Measurements from ENCODE around the gene HSD11B2. TPM values are rescaled to one million over a fixed set of nuclear protein-coding genes. Genes with fewer than 3 reads are reported as not detected.

Gene HSD11B2
- total and polyA plus RNA-seq, 2 of the 4 experiments (the other 2 are of a cell fraction): 0.26 TPM; not detected in 1

- intact Hi-C loops (cut with micrococcal nuclease): no loop called here
- no peak overlapping the region for H2BK15ac ChIP-seq (ENCODE audit: low read depth, low read length)
- H3K9me1 ChIP-seq (ENCODE audit: insufficient read depth, low read length): peaks cover 11% of the 10 kb centered on the region; the same call in 1 of the 2 replicates
- no peaks in the 10 kb centered on the region for H3K9me3 ChIP-seq (ENCODE audit: control insufficient read depth, insufficient read depth, low read length)
- H2BK20ac ChIP-seq (ENCODE audit: low read depth, low read length): no peak overlapping the region
- DNase-seq: no peak
- peaks cover 32% of the 10 kb centered on the region for H3K4me1 ChIP-seq (ENCODE audit: control insufficient read depth, insufficient read depth, low read length)
- TF ChIP-seq CTCF (conservative IDR thresholded peaks at IDR 0.05; ENCODE audit: low read depth, low read length): no peak
- no peak for TF ChIP-seq NFE2L2 (IDR thresholded peaks at IDR 0.05; ENCODE audit: low read depth, low read length)
- no peak for TF ChIP-seq MAFK (IDR thresholded peaks at IDR 0.05; ENCODE audit: low read depth, low read length)
- no peak for TF ChIP-seq MAZ (IDR thresholded peaks at IDR 0.05; ENCODE audit: borderline replicate concordance, low read depth, low read length)
- no peak for TF ChIP-seq USF2 (IDR thresholded peaks at IDR 0.05; ENCODE audit: low read depth, low read length)
- no peak for TF ChIP-seq CHD1 (IDR thresholded peaks at IDR 0.05; ENCODE audit: low read depth, low read length)
- TF ChIP-seq, protein P1, sequence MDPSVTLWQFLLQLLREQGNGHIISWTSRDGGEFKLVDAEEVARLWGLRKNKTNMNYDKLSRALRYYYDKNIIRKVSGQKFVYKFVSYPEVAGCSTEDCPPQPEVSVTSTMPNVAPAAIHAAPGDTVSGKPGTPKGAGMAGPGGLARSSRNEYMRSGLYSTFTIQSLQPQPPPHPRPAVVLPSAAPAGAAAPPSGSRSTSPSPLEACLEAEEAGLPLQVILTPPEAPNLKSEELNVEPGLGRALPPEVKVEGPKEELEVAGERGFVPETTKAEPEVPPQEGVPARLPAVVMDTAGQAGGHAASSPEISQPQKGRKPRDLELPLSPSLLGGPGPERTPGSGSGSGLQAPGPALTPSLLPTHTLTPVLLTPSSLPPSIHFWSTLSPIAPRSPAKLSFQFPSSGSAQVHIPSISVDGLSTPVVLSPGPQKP (IDR thresholded peaks at IDR 0.05; ENCODE audit: borderline replicate concordance, low read depth, low read length): no peak
- TF ChIP-seq POLR2A (IDR thresholded peaks at IDR 0.05; ENCODE audit: low read depth, low read length): no peak
- TF ChIP-seq FOS (IDR thresholded peaks at IDR 0.05; ENCODE audit: low read depth, low read length): no peak
- TF ChIP-seq BHLHE40 (IDR thresholded peaks at IDR 0.05; ENCODE audit: low read depth, low read length): no peak
- no peak for TF ChIP-seq MXI1 (IDR thresholded peaks at IDR 0.05; ENCODE audit: borderline replicate concordance, low read depth, low read length)
- TF ChIP-seq SMC3 (IDR thresholded peaks at IDR 0.05; ENCODE audit: low read depth, low read length): no peak
- TF ChIP-seq CEBPB (IDR thresholded peaks at IDR 0.05; ENCODE audit: low read depth, low read length): no peak
- TF ChIP-seq RAD21 (IDR thresholded peaks at IDR 0.05; ENCODE audit: low read length): no peak
- TF ChIP-seq RCOR1 (IDR thresholded peaks at IDR 0.05; ENCODE audit: insufficient replicate concordance, low read length): no peak
- no peak for TF ChIP-seq RFX5 (IDR thresholded peaks at IDR 0.05; ENCODE audit: low read depth, low read length)
- H3K14ac ChIP-seq (replicated peaks; ENCODE audit: low read depth, low read length): no peak overlapping the region
- H4K5ac ChIP-seq (ENCODE audit: low read depth, low read length): no peak overlapping the region
- H4K8ac ChIP-seq (ENCODE audit: low read depth in 2 of 2, low read length in 2 of 2): no peak overlapping the region
- H3K18ac ChIP-seq (ENCODE audit: low read depth, low read length): no peak overlapping the region
- H3K4ac ChIP-seq (ENCODE audit: low read depth, low read length): no peak overlapping the region
- H3K27me3 ChIP-seq (ENCODE audit: control insufficient read depth, insufficient read depth, low read length): no peaks in the 10 kb centered on the region
- no peak overlapping the region for H3K9ac ChIP-seq (ENCODE audit: low read depth, low read length)
- BruUV-seq (replicated peaks): no TSS peak
- no peak overlapping the region for H2AFZ ChIP-seq (replicated peaks; ENCODE audit: low read length, poor library complexity)
- ATAC-seq (ENCODE audit: low read depth): no peak
- 50% methylated on average over 2 of the region's 2 CpGs; no CpG with 5 or more reads in 1 of the 2 experiments for WGBS, 2 experiments (ENCODE audit: extremely low coverage in 2 of 2, insufficient read length in 1 of 2)
- H3K56ac ChIP-seq (ENCODE audit: extremely low read depth, insufficient read depth, low read length): no peak overlapping the region
- H3K23ac ChIP-seq (ENCODE audit: low read depth, low read length): no peak overlapping the region
- in situ Hi-C loops (cut with MboI; ENCODE audit: low sequenced_read_pairs): no loop called here
- no peak overlapping the region for H4K91ac ChIP-seq (ENCODE audit: insufficient read depth, low read depth, low read length)
- peaks cover 18% of the 10 kb centered on the region; the same call in 1 of the 2 replicates for H3K36me3 ChIP-seq (ENCODE audit: control insufficient read depth, insufficient read depth, low read length)
- no peak overlapping the region for H2AK9ac ChIP-seq (replicated peaks; ENCODE audit: low read depth, low read length, poor library complexity)
- H2AK5ac ChIP-seq (ENCODE audit: low read depth, low read length): no peak overlapping the region
- ChIA-PET POLR2A (ENCODE audit: unreplicated experiment) (no interaction called here), CTCF (no interaction called here)
- no peak overlapping the region for H2BK120ac ChIP-seq (ENCODE audit: low read depth, low read length)
- peaks cover 62% of the 10 kb centered on the region for H4K20me1 ChIP-seq (ENCODE audit: insufficient read depth, low read length)
- no peak overlapping the region for H3K27ac ChIP-seq (ENCODE audit: insufficient read depth, low read length)
- H3K4me3 ChIP-seq (ENCODE audit: insufficient read depth, low read depth, low read length): no peak overlapping the region
- no peak overlapping the region for H2BK5ac ChIP-seq (ENCODE audit: low read depth, low read length, poor library complexity, severe bottlenecking)
- H3K79me1 ChIP-seq (ENCODE audit: low read depth in 1 of 2, low read length in 2 of 2): peaks cover 11 to 55% of the 10 kb centered on the region in 2 experiments
- no peak overlapping the region for H3K4me2 ChIP-seq (ENCODE audit: low read depth, low read length)
- dilution Hi-C loops (cut with HindIII; ENCODE audit: low sequenced_read_pairs, unreplicated experiment): no loop called here
Measured at GRCh38 chr16:67449336-67449735, 18.4 kb downstream of the HSD11B2 start.

Data from IMR-90 (cell line).